PC-3 (cell line): ENCODE measurements around the gene SH3GL2. TPM values are rescaled to one million over a fixed set of nuclear protein-coding genes. Genes with fewer than 3 reads are reported as not detected.

ENCODE experiments used
- ATAC-seq: fragments of 200-7000 bp; cut with Tn5 transposase; 2 replicates; pipeline ENCODE4 v1.9.1; 2020; ENCODE audit warnings: mild to moderate bottlenecking, moderate library complexity
- BruUV-seq: library from RNA; stranded (reverse); fragments of 400-500 nt; replicated peaks from 2 replicates; lab custom pipeline; 2021; lab: Mats Ljungman, UMichigan
- CTCF ChIA-PET: fragments of 300-600 bp; sonication (Branson Sonifier 250); formaldehyde crosslinking; loops from one replicate; lab custom pipeline; 2022; ENCODE audit warnings: antibody characterized with exemption; lab: Charles Lee
- POLR2A ChIA-PET: fragments of 300-600 bp; sonication (Branson Sonifier 250); formaldehyde crosslinking; loops from one replicate; lab custom pipeline; 2022; ENCODE audit warnings: antibody characterized with exemption; ENCODE audit not compliant: unreplicated experiment; lab: Charles Lee
- DNase-seq: peaks from one replicate; pipeline ENCODE4 v3.0.0-alpha.2; 2015
- H2AFZ ChIP-seq: fragments of 300-600 bp; sonication (generic); 2 replicates; pipeline ENCODE4 v1.6.0; 2016; ENCODE audit warnings: antibody characterized with exemption, low read length
- H3F3A ChIP-seq: fragments of 300-600 bp; sonication (generic); one replicate; pipeline ENCODE4 v1.6.0; 2017; ENCODE audit warnings: antibody characterized with exemption, low read length, control low read depth, mild to moderate bottlenecking; ENCODE audit not compliant: unreplicated experiment
- H3K27ac ChIP-seq: fragments of 300-600 bp; sonication (generic); 2 replicates; pipeline ENCODE4 v1.5.1; 2016; ENCODE audit warnings: mild to moderate bottlenecking, low read length
- H3K27me3 ChIP-seq: fragments of 300-600 bp; sonication (generic); 2 replicates; pipeline ENCODE4 v1.6.1; 2016; ENCODE audit warnings: low read length, mixed read lengths
- H3K36me3 ChIP-seq: fragments of 300-600 bp; sonication (generic); 2 replicates; pipeline ENCODE4 v1.6.1; 2016; ENCODE audit warnings: low read depth, mixed run types, low read length, mixed read lengths
- H3K4me1 ChIP-seq: fragments of 300-600 bp; sonication (generic); 2 replicates; pipeline ENCODE4 v1.5.1; 2016; ENCODE audit warnings: low read length; ENCODE audit not compliant: insufficient read depth
- H3K4me2 ChIP-seq: fragments of 300-600 bp; sonication (generic); 2 replicates; pipeline ENCODE4 v1.6.0; 2016; ENCODE audit warnings: low read length
- H3K4me3 ChIP-seq: fragments of 300-600 bp; sonication (generic); 2 replicates; pipeline ENCODE4 v1.5.1; 2016; ENCODE audit warnings: mild to moderate bottlenecking, low read length, mixed read lengths
- H3K79me2 ChIP-seq: fragments of 300-600 bp; sonication (generic); 2 replicates; pipeline ENCODE4 v1.6.1; 2017; ENCODE audit warnings: low read length, mixed read lengths
- H3K9ac ChIP-seq: fragments of 300-600 bp; sonication (generic); 2 replicates; pipeline ENCODE4 v1.6.0; 2016; ENCODE audit warnings: mild to moderate bottlenecking, low read length
- H3K9me2 ChIP-seq: fragments of 300-600 bp; sonication (generic); replicated peaks from 2 replicates; pipeline ENCODE4 v1.6.1; 2016; ENCODE audit warnings: mixed run types, low read length, mixed read lengths
- H3K9me3 ChIP-seq: fragments of 300-600 bp; sonication (generic); 2 replicates; pipeline ENCODE4 v1.6.1; 2016; ENCODE audit warnings: low read length, mixed read lengths
- H4K20me1 ChIP-seq: fragments of 300-600 bp; sonication (generic); 2 replicates; pipeline ENCODE4 v1.6.1; 2016; ENCODE audit warnings: low read length, mixed read lengths
- EZH2 ChIP-seq: fragments of 300-600 bp; sonication (generic); IDR thresholded peaks from one replicate; pipeline ENCODE4 v1.6.1; 2017; ENCODE audit warnings: antibody characterized with exemption, mild to moderate bottlenecking, low read length; ENCODE audit not compliant: unreplicated experiment
- EZH2phosphoT487 ChIP-seq: fragments of 300-600 bp; sonication (generic); IDR thresholded peaks from 2 replicates; pipeline ENCODE4 v1.6.1; 2018; ENCODE audit warnings: mild to moderate bottlenecking, antibody characterized with exemption, low read length, borderline replicate concordance
- intact Hi-C: fragments of 100-400 bp; cut with micrococcal nuclease; formaldehyde crosslinking; loops from 2 replicates; pipeline ENCODE4 v1.9.0; 2023
- total RNA-seq: library from RNA; depleted of rRNA; stranded (reverse); fragments of >200 nt; gene quantifications from 2 replicates; pipeline ENCODE4 v1.2.3, GENCODE V29; 2014
- TF ChIP-seq, protein P1 (sequence below): fragments of 300-600 bp; sonication (generic); conservative IDR thresholded peaks from 2 replicates; pipeline ENCODE4 v1.5.1; 2017; ENCODE audit warnings: antibody characterized with exemption, low read depth, mild to moderate bottlenecking, low read length

SH3GL2 gene
- total RNA-seq, 1 experiment from 2014 or later: 2.9 TPM

DNA sequence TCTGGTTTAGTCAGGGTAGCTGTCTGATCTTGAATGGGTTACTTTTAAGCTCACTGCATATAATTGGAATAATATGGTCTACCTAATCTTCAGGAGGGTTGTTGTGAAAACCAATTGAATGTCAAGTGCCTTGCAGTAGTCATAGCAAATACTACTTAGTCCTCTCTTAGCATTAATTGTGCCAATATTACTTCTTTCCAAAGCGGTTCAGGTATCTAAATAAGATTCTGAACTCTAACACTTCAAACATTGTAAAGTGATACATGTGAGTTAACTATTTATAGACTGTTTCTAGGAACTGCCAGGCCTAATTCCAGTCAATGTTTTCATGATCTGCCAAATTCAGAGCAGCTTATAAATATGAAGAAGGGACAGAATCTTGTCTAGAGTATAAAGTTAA is 140.2 kb downstream of the SH3GL2 start:
- H3K4me3 ChIP-seq: no peak overlapping the region
- H4K20me1 ChIP-seq: no peaks in the 10 kb centered on the region
- no peaks in the 10 kb centered on the region for H3K27me3 ChIP-seq
- no peak for DNase-seq
- no peak overlapping the region for H3K9ac ChIP-seq
- no peak for ATAC-seq
- no peaks in the 10 kb centered on the region for H3K79me2 ChIP-seq
- no peak overlapping the region for H3K4me2 ChIP-seq
- no peaks in the 10 kb centered on the region for H3K9me2 ChIP-seq
- no peaks in the 10 kb centered on the region for H3K36me3 ChIP-seq
- no peak overlapping the region for H3K27ac ChIP-seq
- POLR2A ChIA-PET: no interaction called here
- intact Hi-C loops: no loop called here
- H3K9me3 ChIP-seq: peaks cover 8% of the 10 kb centered on the region; the same call in 1 of the 2 replicates
- no peaks in the 10 kb centered on the region for H3K4me1 ChIP-seq
- no peaks in the 10 kb centered on the region for H3F3A ChIP-seq
- CTCF ChIA-PET: no interaction called here
- BruUV-seq: no TSS peak
- H2AFZ ChIP-seq: no peak overlapping the region
- TF ChIP-seq EZH2phosphoT487: no peak

DNA sequence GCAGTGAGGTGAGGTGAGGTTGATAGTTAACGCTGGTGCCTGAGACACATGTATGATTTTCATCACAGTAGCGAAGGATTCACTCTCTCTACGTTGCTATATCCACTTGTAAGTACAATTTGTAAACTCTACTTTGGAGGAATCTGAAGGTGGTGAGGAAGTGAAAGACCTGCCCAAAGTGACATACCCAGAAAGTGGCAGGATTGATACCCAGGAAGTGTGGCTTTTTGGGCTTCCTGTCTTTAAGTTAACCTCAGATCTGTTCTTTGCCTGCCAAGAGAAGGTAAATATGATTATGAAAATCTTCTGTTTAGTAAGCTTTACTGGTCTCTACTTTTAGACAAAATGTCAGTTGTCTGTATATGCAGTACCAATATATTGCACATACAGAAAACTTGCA is 143.1 kb downstream of the SH3GL2 start:
- no TSS peak for BruUV-seq
- Histone ChIP-seq H3K9me3 (peaks cover 9% of the 10 kb centered on the region; the same call in 1 of the 2 replicates), H3F3A (no peaks in the 10 kb centered on the region), H3K79me2 (no peaks in the 10 kb centered on the region), H4K20me1 (no peaks in the 10 kb centered on the region), H3K9ac (no peak overlapping the region), H3K4me2 (no peak overlapping the region), H3K27me3 (no peaks in the 10 kb centered on the region), H2AFZ (no peak overlapping the region), H3K27ac (no peak overlapping the region), H3K9me2 (no peaks in the 10 kb centered on the region), H3K4me1 (no peaks in the 10 kb centered on the region), H3K36me3 (no peaks in the 10 kb centered on the region), H3K4me3 (no peak overlapping the region)
- intact Hi-C loops: no loop called here
- POLR2A ChIA-PET: no interaction called here
- TF ChIP-seq, protein P1, sequence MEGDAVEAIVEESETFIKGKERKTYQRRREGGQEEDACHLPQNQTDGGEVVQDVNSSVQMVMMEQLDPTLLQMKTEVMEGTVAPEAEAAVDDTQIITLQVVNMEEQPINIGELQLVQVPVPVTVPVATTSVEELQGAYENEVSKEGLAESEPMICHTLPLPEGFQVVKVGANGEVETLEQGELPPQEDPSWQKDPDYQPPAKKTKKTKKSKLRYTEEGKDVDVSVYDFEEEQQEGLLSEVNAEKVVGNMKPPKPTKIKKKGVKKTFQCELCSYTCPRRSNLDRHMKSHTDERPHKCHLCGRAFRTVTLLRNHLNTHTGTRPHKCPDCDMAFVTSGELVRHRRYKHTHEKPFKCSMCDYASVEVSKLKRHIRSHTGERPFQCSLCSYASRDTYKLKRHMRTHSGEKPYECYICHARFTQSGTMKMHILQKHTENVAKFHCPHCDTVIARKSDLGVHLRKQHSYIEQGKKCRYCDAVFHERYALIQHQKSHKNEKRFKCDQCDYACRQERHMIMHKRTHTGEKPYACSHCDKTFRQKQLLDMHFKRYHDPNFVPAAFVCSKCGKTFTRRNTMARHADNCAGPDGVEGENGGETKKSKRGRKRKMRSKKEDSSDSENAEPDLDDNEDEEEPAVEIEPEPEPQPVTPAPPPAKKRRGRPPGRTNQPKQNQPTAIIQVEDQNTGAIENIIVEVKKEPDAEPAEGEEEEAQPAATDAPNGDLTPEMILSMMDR: no peak
- TF ChIP-seq EZH2phosphoT487 (no peak), EZH2 (no peak)
- no peak for ATAC-seq
- CTCF ChIA-PET: no interaction called here
- no peak for DNase-seq

DNA sequence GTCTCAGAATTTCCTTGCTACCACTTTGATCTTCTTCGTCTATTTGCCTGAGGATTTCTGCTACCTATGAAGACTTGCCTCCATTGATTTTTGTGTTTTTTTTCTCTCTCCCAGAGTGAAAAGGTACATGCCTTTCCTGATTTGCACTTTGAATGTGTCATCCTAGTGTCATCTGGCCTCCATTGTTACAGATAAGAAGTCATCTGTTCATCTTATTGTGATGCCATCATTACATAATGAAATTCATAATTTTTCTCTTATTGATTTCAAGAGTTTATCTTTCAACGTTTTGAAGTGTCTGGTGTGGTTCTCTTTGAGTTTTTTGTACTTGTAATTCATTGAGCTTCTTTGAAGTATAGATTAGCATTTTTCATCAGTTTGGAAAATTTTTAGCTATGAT is 144.8 kb downstream of the SH3GL2 start:
- TF ChIP-seq, protein P1: no peak
- TF ChIP-seq EZH2: no peak
- TF ChIP-seq EZH2phosphoT487: no peak
- Histone ChIP-seq H3K4me3 (no peak overlapping the region), H3K36me3 (no peaks in the 10 kb centered on the region), H3K9me3 (peaks cover 9% of the 10 kb centered on the region; the same call in 1 of the 2 replicates), H3K27me3 (no peaks in the 10 kb centered on the region), H3F3A (no peaks in the 10 kb centered on the region), H4K20me1 (no peaks in the 10 kb centered on the region), H2AFZ (no peak overlapping the region), H3K9me2 (no peaks in the 10 kb centered on the region), H3K4me2 (no peak overlapping the region), H3K27ac (no peak overlapping the region), H3K79me2 (no peaks in the 10 kb centered on the region), H3K9ac (no peak overlapping the region), H3K4me1 (no peaks in the 10 kb centered on the region)
- POLR2A ChIA-PET: no interaction called here
- no TSS peak for BruUV-seq
- ATAC-seq: no peak
- intact Hi-C loops: no loop called here
- CTCF ChIA-PET: no interaction called here
- no peak for DNase-seq
